Measurements from ENCODE around the gene HBZ. TPM values are rescaled to one million over a fixed set of nuclear protein-coding genes. Genes with fewer than 3 reads are reported as not detected.

HBZ gene
- total RNA-seq, 2 experiments from 2014 or later: not detected

GRCh38 chr16:125011-125410 lies 27.4 kb upstream of the HBZ start:
- intact Hi-C loops (cut with micrococcal nuclease; ENCODE audit: unreplicated experiment): no loop called here
- H3K4me1 ChIP-seq (ENCODE audit: insufficient read depth, low read length, poor library complexity, severe bottlenecking): no peaks in the 10 kb centered on the region
- H3K9me2 ChIP-seq (ENCODE audit: insufficient read depth, low read length): no peaks in the 10 kb centered on the region
- H3K9me3 ChIP-seq (ENCODE audit: low read length): no peaks in the 10 kb centered on the region
- H3K4me2 ChIP-seq (ENCODE audit: low read length): no peak overlapping the region
- TF ChIP-seq EZH2phosphoT487 (IDR thresholded peaks at IDR 0.05; ENCODE audit: borderline replicate concordance, low read depth, low read length): no peak
- TF ChIP-seq, protein P1, sequence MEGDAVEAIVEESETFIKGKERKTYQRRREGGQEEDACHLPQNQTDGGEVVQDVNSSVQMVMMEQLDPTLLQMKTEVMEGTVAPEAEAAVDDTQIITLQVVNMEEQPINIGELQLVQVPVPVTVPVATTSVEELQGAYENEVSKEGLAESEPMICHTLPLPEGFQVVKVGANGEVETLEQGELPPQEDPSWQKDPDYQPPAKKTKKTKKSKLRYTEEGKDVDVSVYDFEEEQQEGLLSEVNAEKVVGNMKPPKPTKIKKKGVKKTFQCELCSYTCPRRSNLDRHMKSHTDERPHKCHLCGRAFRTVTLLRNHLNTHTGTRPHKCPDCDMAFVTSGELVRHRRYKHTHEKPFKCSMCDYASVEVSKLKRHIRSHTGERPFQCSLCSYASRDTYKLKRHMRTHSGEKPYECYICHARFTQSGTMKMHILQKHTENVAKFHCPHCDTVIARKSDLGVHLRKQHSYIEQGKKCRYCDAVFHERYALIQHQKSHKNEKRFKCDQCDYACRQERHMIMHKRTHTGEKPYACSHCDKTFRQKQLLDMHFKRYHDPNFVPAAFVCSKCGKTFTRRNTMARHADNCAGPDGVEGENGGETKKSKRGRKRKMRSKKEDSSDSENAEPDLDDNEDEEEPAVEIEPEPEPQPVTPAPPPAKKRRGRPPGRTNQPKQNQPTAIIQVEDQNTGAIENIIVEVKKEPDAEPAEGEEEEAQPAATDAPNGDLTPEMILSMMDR (conservative IDR thresholded peaks at IDR 0.05; ENCODE audit: low read length): no peak
- H2AFZ ChIP-seq (ENCODE audit: low read length): no peak overlapping the region
- no TSS peak for BruUV-seq (replicated peaks)
- CTCF ChIA-PET (ENCODE audit: unreplicated experiment): no interaction called here
- H4K20me1 ChIP-seq (ENCODE audit: insufficient read depth, low read length): no peaks in the 10 kb centered on the region; the same call in 1 of the 2 replicates
- DNase-seq (ENCODE audit: low spot score): no peak
- H3K4me3 ChIP-seq (ENCODE audit: low read depth, low read length, poor library complexity, severe bottlenecking): no peak overlapping the region
- H3K36me3 ChIP-seq (ENCODE audit: insufficient read depth, low read length): peaks cover 14% of the 10 kb centered on the region; the same call in 1 of the 2 replicates
- H3K27ac ChIP-seq (ENCODE audit: low read depth, low read length, poor library complexity, severe bottlenecking): no peak overlapping the region
- POLR2A ChIA-PET: interaction anchor here (0.6 kb wide), 1 partner anchor 47 kb away, joined by 3 read pairs; no protein-coding TSS in a partner anchor
- no peaks in the 10 kb centered on the region for H3K79me2 ChIP-seq (ENCODE audit: insufficient read depth, low read depth, low read length)

DNA sequence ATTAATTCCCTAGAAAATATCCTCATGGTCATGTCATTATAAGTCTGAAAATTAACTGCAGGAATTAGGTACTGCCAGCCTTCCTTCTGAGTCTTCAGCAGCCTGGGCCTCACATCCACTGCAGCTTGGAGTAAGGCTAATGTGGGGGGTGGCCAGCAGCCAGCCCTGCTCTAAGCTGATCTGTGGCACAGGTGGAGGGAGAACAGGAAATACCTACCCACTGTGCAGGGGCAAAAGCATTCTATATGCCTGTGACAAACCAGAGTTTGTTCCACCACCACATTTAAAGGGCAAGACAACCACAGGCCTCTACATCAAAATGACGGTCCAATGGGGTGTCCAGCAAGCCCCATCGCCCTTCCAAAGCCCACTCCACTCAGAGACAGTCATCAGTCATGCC lies 23.4 kb upstream of the HBZ start:
- BruUV-seq (replicated peaks): no TSS peak
- H3K4me2 ChIP-seq (ENCODE audit: low read length): no peak overlapping the region
- no peaks in the 10 kb centered on the region for H3K9me3 ChIP-seq (ENCODE audit: low read length)
- H3K4me3 ChIP-seq (ENCODE audit: low read depth, low read length, poor library complexity, severe bottlenecking): no peak overlapping the region
- no peak overlapping the region for H3K27ac ChIP-seq (ENCODE audit: low read depth, low read length, poor library complexity, severe bottlenecking)
- no peak for TF ChIP-seq EZH2phosphoT487 (IDR thresholded peaks at IDR 0.05; ENCODE audit: borderline replicate concordance, low read depth, low read length)
- TF ChIP-seq, protein P1 (conservative IDR thresholded peaks at IDR 0.05; ENCODE audit: low read length): no peak
- POLR2A ChIA-PET: no interaction called here
- intact Hi-C loops (cut with micrococcal nuclease; ENCODE audit: unreplicated experiment): no loop called here
- no peaks in the 10 kb centered on the region for H3K4me1 ChIP-seq (ENCODE audit: insufficient read depth, low read length, poor library complexity, severe bottlenecking)
- DNase-seq (ENCODE audit: low spot score): no peak
- CTCF ChIA-PET (ENCODE audit: unreplicated experiment): no interaction called here
- peaks cover 12% of the 10 kb centered on the region; the same call in 1 of the 2 replicates for H3K36me3 ChIP-seq (ENCODE audit: insufficient read depth, low read length)
- no peak overlapping the region for H2AFZ ChIP-seq (ENCODE audit: low read length)
- no peaks in the 10 kb centered on the region for H3K9me2 ChIP-seq (ENCODE audit: insufficient read depth, low read length)
- no peaks in the 10 kb centered on the region for H4K20me1 ChIP-seq (ENCODE audit: insufficient read depth, low read length)
- peaks cover 7% of the 10 kb centered on the region; the same call in 1 of the 2 replicates for H3K79me2 ChIP-seq (ENCODE audit: insufficient read depth, low read depth, low read length)

DNA sequence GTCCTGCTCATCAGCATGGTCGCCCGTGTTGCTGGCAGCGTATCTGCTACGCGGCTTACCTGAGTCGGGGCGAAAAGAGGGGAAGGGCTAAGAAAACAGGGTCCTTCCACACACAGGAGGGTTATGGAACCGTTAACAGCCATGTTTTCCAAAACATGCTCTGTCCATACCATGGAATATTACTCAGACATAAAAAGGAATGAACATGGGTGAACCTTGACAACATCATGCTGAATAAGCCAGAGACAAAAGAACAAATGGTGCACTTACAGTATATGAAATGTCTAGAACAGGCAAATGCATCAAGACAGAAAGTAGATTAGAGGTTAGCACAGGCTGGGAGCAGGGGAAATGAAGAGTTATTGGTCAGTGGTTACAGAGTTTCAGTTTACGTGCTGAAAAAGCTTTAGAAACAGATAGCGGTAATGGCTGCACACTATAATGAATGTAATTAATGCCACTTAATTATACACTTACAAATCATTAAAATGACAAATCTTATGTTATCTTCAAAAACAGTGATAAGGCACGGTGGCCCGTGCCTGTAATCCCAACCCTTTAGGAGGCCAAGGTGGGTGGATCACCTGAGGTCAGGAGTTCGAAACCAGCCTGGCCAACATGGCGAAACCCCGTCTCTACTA lies 21.8 kb upstream of the HBZ start:
- Histone ChIP-seq H3K27ac (ENCODE audit: low read depth, low read length, poor library complexity, severe bottlenecking) (no peak overlapping the region), H4K20me1 (ENCODE audit: insufficient read depth, low read length) (no peaks in the 10 kb centered on the region), H2AFZ (ENCODE audit: low read length) (no peak overlapping the region), H3K4me1 (ENCODE audit: insufficient read depth, low read length, poor library complexity, severe bottlenecking) (no peaks in the 10 kb centered on the region), H3K4me3 (ENCODE audit: low read depth, low read length, poor library complexity, severe bottlenecking) (no peak overlapping the region), H3K9me2 (ENCODE audit: insufficient read depth, low read length) (no peaks in the 10 kb centered on the region), H3K79me2 (ENCODE audit: insufficient read depth, low read depth, low read length) (peaks cover 19% of the 10 kb centered on the region), H3K4me2 (ENCODE audit: low read length) (no peak overlapping the region), H3K9me3 (ENCODE audit: low read length) (no peaks in the 10 kb centered on the region), H3K36me3 (ENCODE audit: insufficient read depth, low read length) (peaks cover 8% of the 10 kb centered on the region; the same call in 1 of the 2 replicates)
- CTCF ChIA-PET (ENCODE audit: unreplicated experiment): no interaction called here
- no peak for DNase-seq (ENCODE audit: low spot score)
- TF ChIP-seq, protein P1 (conservative IDR thresholded peaks at IDR 0.05; ENCODE audit: low read length): no peak
- TF ChIP-seq EZH2phosphoT487 (IDR thresholded peaks at IDR 0.05; ENCODE audit: borderline replicate concordance, low read depth, low read length): no peak
- BruUV-seq (replicated peaks): no TSS peak
- intact Hi-C loops (cut with micrococcal nuclease; ENCODE audit: unreplicated experiment): no loop called here
- POLR2A ChIA-PET: interaction anchor here (0.6 kb wide), 1 partner anchor 221 kb away, joined by 4 read pairs; no protein-coding TSS in a partner anchor

Measured in OCI-LY7 (cell line).